Endothelial cell of umbilical vein (primary cell): ENCODE results near the gene GET4.

Experiments
- EZH2 ChIP-seq: IDR thresholded peaks from 2 replicates; pipeline ENCODE4 v1.6.1; 2012; ENCODE audit warnings: borderline replicate concordance, low read depth, mild to moderate bottlenecking, moderate library complexity, low read length, inconsistent platforms; ENCODE audit not compliant: severe bottlenecking
- FOS ChIP-seq: IDR thresholded peaks from 2 replicates; pipeline ENCODE4 v1.6.1; 2011; ENCODE audit warnings: mild to moderate bottlenecking, low read length, moderate library complexity, borderline replicate concordance; ENCODE audit not compliant: insufficient read depth
- GATA2 ChIP-seq: IDR thresholded peaks from 2 replicates; pipeline ENCODE4 v1.7.0; 2011; ENCODE audit warnings: low read depth, mild to moderate bottlenecking, moderate library complexity, mixed read lengths, low read length; ENCODE audit not compliant: insufficient read length, insufficient read depth
- JUN ChIP-seq: IDR thresholded peaks from 2 replicates; pipeline ENCODE4 v1.6.1; 2011; ENCODE audit warnings: borderline replicate concordance, low read depth; ENCODE audit not compliant: insufficient read length, insufficient read depth
- MAX ChIP-seq: IDR thresholded peaks from 2 replicates; pipeline ENCODE4 v1.6.1; 2011; ENCODE audit not compliant: insufficient read depth, insufficient read length
- MYC ChIP-seq: IDR thresholded peaks from one replicate; pipeline ENCODE4 v1.6.1; 2011; ENCODE audit warnings: mild to moderate bottlenecking, low read depth, low read length
- POLR2A ChIP-seq: IDR thresholded peaks from 2 replicates; pipeline ENCODE4 v1.6.1; 2012; ENCODE audit warnings: low read depth, mild to moderate bottlenecking, control low read depth, low read length
- POLR2AphosphoS5 ChIP-seq: IDR thresholded peaks from 2 replicates; pipeline ENCODE4 v1.6.1; 2012; ENCODE audit warnings: low read depth, mild to moderate bottlenecking, control low read depth, low read length, moderate library complexity; ENCODE audit not compliant: insufficient read depth
- TF ChIP-seq, protein P1 (sequence below), 2 donors: IDR thresholded peaks; 1 replicate in 1 of 2; 2 replicates in 1 of 2; pipeline ENCODE4 v1.5.1; 2011; ENCODE audit warnings: low read length in 2 of 2, mild to moderate bottlenecking in 2 of 2, moderate library complexity in 2 of 2, control low read depth in 1 of 2, inconsistent platforms in 1 of 2, low read depth in 1 of 2; ENCODE audit not compliant: insufficient read depth in 1 of 2; ENCODE audit errors: extremely low read depth in 1 of 2

- TF ChIP-seq, protein P1, sequence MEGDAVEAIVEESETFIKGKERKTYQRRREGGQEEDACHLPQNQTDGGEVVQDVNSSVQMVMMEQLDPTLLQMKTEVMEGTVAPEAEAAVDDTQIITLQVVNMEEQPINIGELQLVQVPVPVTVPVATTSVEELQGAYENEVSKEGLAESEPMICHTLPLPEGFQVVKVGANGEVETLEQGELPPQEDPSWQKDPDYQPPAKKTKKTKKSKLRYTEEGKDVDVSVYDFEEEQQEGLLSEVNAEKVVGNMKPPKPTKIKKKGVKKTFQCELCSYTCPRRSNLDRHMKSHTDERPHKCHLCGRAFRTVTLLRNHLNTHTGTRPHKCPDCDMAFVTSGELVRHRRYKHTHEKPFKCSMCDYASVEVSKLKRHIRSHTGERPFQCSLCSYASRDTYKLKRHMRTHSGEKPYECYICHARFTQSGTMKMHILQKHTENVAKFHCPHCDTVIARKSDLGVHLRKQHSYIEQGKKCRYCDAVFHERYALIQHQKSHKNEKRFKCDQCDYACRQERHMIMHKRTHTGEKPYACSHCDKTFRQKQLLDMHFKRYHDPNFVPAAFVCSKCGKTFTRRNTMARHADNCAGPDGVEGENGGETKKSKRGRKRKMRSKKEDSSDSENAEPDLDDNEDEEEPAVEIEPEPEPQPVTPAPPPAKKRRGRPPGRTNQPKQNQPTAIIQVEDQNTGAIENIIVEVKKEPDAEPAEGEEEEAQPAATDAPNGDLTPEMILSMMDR (IDR thresholded peaks at IDR 0.05; ENCODE audit: extremely low read depth in 1 of 2, insufficient read depth in 1 of 2, low read depth in 1 of 2, low read length in 2 of 2): no peak
- TF ChIP-seq POLR2AphosphoS5 (no peak), EZH2 (no peak), POLR2A (no peak), MAX (no peak), GATA2 (no peak), FOS (no peak), MYC (no peak), JUN (no peak)
Measured at GRCh38 chr7:945147-945555, 68.8 kb downstream of the GET4 start.
